Body of pancreas (tissue), 4 donors: Measurements from ENCODE around the gene FADS3. TPM values are rescaled to one million over a fixed set of nuclear protein-coding genes. Genes with fewer than 3 reads are reported as not detected.
A peak's percentile ranks its signal among the peaks of the same experiment; 100 is the strongest.

ENCODE experiments used
- ATAC-seq: fragments of 150-250 bp; one replicate; pipeline ENCODE4 v1.9.1; 2016
- DNase-seq, 4 donors: peaks; one replicate each; pipeline ENCODE4 v3.0.0-alpha.2; 2019
- H3K27ac ChIP-seq, 4 donors: fragments of 200-600 bp; sonication (generic); 1 replicate in 3 of 4; 2 replicates in 1 of 4; pipeline versions ENCODE4 v1.5.1 to v1.6.1; 2016 to 2019; ENCODE audit warnings: mild to moderate bottlenecking in 1 of 4, mixed read lengths in 1 of 4, moderate library complexity in 1 of 4
- H3K27me3 ChIP-seq, 2 donors: fragments of 200-600 bp; sonication (generic); one replicate each; pipeline ENCODE4 v1.6.0; 2016; ENCODE audit warnings: mild to moderate bottlenecking in 1 of 2
- H3K36me3 ChIP-seq, 2 donors: fragments of 200-600 bp; sonication (generic); replicated peaks in 1 of 2; 2 replicates each; pipeline ENCODE4 v1.5.1; 2016; ENCODE audit warnings: low read depth in 2 of 2; ENCODE audit not compliant: insufficient read depth in 1 of 2
- H3K4me1 ChIP-seq: fragments of 200-600 bp; sonication (generic); one replicate; pipeline ENCODE4 v1.6.0; 2016
- H3K4me3 ChIP-seq, 2 donors: fragments of 200-600 bp; sonication (generic); 1 replicate in 1 of 2; 2 replicates in 1 of 2; pipeline ENCODE4 v1.5.1; 2016 to 2019
- H3K9me3 ChIP-seq, 3 donors: fragments of 200-600 bp; sonication (generic); 1 replicate in 2 of 3; 2 replicates in 1 of 3; pipeline ENCODE4 v1.5.1; 2016
- POLR2A ChIP-seq, 3 donors: fragments of 450-650 bp; IDR thresholded peaks; one replicate each; pipeline ENCODE4 v1.6.1; 2016; ENCODE audit warnings: antibody characterized with exemption in 3 of 3, mild to moderate bottlenecking in 2 of 3
- WGBS, 2 donors: methylation state at CpG; one replicate each; pipeline ENCODE4 v1.1.5; 2017; 5-methylcytosine and 5-hydroxymethylcytosine counted together
- intact Hi-C: fragments of 100-400 bp; cut with DNase I; formaldehyde crosslinking; loops from one replicate; pipeline ENCODE4 v1.15.1; 2023
- total RNA-seq, 2 donors: library from RNA; depleted of rRNA; stranded (reverse); fragments of >200 nt; gene quantifications; one replicate each; pipeline ENCODE4 v1.1.0, GENCODE V29; 2016
- TF ChIP-seq, protein P1 (sequence below), 7 experiments: fragments of 450-650 bp in 4 of 7; fragments of 200-600 bp in 3 of 7; sonication (generic) in 3 of 7; IDR thresholded peaks; one replicate each; pipeline ENCODE4 v1.5.1; 2016 to 2019; ENCODE audit warnings: antibody characterized with exemption in 7 of 7

FADS3 gene
- total RNA-seq, 2 donors from 2014 or later = 30.9 to 33.0 TPM

DNA sequence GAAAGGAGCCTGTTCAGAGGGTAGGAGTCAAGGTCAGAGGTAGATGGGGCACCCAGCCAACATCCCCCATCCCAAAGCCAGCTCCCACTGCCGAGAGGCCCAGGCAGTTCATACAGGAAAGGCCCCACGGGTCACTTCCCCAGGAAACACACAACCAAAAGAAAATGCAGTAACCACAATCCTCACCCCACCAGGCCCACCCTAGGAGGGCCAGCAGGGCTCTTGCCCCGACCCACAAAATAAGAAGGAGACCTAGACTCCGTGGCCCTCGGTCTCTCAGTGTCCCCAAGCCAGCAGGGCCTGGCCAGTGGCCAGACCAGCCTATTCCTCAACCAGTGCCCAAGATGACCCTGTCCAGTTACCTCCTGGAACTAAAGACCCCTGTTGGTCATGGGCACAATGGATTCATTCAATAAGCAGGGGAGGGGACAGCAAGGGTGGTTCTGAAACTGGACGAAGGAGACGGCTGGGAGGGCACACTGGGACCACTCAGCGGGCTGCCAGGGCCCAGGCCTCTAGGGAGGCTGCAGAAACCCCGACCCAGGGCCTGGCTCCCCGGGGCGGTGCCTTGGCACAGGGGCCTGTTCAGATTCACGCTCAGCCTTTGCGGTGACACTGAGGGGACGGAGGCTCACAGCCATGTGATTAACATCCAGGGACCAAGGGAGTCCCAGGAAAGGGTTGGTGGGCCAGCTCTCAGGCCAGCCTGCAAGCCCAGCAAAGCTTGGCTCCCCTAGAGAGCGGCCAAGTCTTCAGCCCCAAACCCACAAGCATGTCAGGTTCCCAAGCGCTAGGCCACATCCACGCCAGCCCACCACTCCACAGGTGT is 20.6 kb upstream of the FADS3 start:
- intact Hi-C loops = no loop called here
- H3K27ac ChIP-seq = peak overlapping the region in 1 of 4 donors; percentile 1
- TF ChIP-seq, protein P1, sequence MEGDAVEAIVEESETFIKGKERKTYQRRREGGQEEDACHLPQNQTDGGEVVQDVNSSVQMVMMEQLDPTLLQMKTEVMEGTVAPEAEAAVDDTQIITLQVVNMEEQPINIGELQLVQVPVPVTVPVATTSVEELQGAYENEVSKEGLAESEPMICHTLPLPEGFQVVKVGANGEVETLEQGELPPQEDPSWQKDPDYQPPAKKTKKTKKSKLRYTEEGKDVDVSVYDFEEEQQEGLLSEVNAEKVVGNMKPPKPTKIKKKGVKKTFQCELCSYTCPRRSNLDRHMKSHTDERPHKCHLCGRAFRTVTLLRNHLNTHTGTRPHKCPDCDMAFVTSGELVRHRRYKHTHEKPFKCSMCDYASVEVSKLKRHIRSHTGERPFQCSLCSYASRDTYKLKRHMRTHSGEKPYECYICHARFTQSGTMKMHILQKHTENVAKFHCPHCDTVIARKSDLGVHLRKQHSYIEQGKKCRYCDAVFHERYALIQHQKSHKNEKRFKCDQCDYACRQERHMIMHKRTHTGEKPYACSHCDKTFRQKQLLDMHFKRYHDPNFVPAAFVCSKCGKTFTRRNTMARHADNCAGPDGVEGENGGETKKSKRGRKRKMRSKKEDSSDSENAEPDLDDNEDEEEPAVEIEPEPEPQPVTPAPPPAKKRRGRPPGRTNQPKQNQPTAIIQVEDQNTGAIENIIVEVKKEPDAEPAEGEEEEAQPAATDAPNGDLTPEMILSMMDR (IDR thresholded peaks at IDR 0.05) = no peak
- no peak for TF ChIP-seq POLR2A (IDR thresholded peaks at IDR 0.05)
- no peak overlapping the region for H3K4me3 ChIP-seq
- H3K27me3 ChIP-seq = no peaks in the 10 kb centered on the region
- H3K36me3 ChIP-seq = no peaks in the 10 kb centered on the region
- H3K4me1 ChIP-seq = no peaks in the 10 kb centered on the region
- no peaks in the 10 kb centered on the region for H3K9me3 ChIP-seq
- WGBS, 2 donors = 65 to 75% methylated on average over 2 to 17 of the region's 17 CpGs
- ATAC-seq = no peak
- DNase-seq = peak in 1 of 4 donors; percentile 9

DNA sequence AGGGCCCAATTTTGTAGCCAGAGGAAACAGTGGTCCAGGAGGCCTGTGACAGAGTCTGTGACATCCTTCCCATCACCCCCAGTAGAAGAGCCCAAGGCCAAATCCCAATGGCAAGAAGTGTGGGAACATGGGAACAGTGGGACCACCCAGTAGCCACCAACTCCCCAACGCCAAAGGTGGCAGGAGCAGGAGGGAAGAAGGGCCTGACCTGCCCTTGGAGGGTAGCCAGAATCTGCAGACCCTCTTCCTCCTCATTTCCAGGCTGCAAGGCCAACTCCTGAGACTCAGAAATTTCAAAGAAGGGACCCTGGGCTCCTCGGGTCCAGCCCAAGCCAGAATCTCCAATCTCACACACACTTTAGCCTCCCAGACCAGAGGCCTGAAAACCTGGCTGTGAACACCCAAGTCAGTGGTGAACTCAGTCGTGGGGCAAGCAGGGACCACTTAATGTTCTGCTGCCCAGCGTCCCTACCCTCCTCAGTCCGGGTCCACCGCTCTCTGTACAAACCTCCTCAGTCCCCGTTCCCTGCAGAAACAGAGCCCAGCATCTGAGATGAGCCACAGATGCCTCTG is 19.9 kb upstream of the FADS3 start:
- intact Hi-C loops = no loop called here

DNA sequence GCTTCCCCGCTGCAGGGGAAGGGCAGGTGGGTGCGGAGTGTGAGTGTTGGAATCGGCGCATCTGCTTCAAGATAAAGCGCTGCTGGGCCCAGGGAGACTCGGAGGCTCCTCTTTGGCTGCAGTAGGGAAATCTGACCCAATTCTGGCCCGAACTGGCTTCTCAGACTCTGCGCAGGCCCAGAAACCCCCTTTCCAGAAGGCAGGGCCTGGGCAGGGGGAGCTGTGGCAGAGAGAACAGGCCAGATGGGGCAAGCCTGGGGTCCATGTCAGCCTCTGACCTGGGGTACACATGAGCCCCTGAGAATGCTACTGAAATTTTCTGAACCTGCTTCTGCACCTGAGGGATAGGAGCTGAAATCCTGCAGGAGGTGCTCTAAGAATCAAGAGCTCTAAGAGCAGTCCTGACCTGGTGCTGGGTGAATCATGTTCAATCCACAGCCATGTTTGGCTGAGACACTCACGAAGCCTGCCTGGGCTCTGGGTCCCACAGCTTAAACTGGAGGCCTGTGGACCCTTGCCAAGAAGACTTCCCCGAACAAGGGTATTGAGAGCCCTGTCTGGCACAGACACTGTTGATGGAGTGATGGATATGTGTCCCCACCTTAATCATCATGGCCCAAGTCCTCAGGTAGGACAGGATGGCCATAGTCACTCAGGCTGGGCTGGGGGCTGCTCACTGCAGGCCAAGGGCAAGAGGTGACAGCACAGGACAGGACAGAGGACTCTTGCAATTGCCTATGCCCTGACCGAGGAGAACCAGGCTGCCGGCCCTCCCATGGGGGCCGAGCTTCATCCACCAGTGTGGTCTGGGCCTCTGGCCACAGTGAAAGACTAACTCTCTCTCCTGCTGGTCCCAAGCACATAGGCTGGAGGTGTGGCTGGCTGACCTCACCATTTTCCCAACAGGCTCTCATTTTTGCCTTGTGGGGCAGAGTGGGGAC is 19.1 kb upstream of the FADS3 start:
- ATAC-seq (no peak), DNase-seq (peak in 2 of 4 donors; percentile 10 to 18)
- Histone ChIP-seq H3K9me3 (no peaks in the 10 kb centered on the region), H3K27ac (peak overlapping the region in 1 of 4 donors; percentile 6), H3K4me1 (no peaks in the 10 kb centered on the region), H3K27me3 (no peaks in the 10 kb centered on the region), H3K4me3 (no peak overlapping the region), H3K36me3 (no peaks in the 10 kb centered on the region)
- intact Hi-C loops = no loop called here
- no peak for TF ChIP-seq POLR2A (IDR thresholded peaks at IDR 0.05)
- TF ChIP-seq, protein P1 (IDR thresholded peaks at IDR 0.05) = no peak
- WGBS, 2 donors = 88 to 91% methylated on average over 12 of the region's 13 CpGs

More for the DNA sequence above, 19.9 kb upstream of the FADS3 start:
- Histone ChIP-seq H3K9me3 (no peaks in the 10 kb centered on the region), H3K36me3 (no peaks in the 10 kb centered on the region), H3K27me3 (no peaks in the 10 kb centered on the region), H3K4me1 (no peaks in the 10 kb centered on the region), H3K4me3 (no peak overlapping the region), H3K27ac (peak overlapping the region in 1 of 4 donors; percentile 6)
- TF ChIP-seq POLR2A (IDR thresholded peaks at IDR 0.05) = no peak
- TF ChIP-seq, protein P1 (IDR thresholded peaks at IDR 0.05) = no peak
- no peak for ATAC-seq
- 74 to 83% methylated on average over 1 to 7 of the region's 7 CpGs for WGBS, 2 donors
- peak in 1 of 4 donors; percentile 9 for DNase-seq

DNA sequence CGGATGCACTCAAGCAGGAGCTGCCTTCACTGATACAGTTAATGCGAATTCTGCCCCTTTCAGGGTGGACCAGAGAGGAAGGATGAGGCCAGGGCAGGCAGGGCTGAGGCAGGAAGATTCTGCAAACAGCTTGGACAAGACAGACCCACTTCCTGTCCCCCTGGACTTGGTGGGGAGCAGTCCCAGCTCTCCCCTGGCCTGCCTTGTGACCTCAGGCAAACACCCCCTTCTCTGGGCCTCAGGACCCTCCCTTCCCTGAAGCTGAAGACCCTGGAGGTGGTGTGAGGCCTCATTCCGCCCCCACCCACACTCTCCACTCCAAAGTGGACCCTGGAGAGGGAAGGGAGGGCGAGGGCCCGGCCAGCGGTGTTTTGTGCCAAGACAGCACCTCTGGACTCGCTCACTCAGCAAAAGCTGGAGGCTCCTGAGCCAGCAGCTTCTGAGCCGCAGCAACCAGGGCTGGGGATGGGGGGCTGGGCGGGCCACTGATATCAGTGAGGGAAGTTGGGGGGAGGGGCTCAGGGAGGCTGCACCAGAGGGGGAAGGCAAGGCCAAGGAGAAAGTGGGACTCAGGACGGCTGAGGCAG is 17.5 kb upstream of the FADS3 start:
- Histone ChIP-seq H3K27me3 (no peaks in the 10 kb centered on the region), H3K36me3 (no peaks in the 10 kb centered on the region), H3K4me1 (no peaks in the 10 kb centered on the region), H3K9me3 (no peaks in the 10 kb centered on the region), H3K4me3 (no peak overlapping the region), H3K27ac (no peak overlapping the region)
- peak in 1 of 4 donors; percentile 59 for DNase-seq
- ATAC-seq = no peak
- TF ChIP-seq, protein P1 (IDR thresholded peaks at IDR 0.05) = no peak
- TF ChIP-seq POLR2A (IDR thresholded peaks at IDR 0.05) = no peak
- intact Hi-C loops = no loop called here
- 57 to 86% methylated on average over 7 of the region's 10 CpGs for WGBS, 2 donors
